ES-I3 (cell line): ENCODE data around the gene LRIG1.

Source experiments
- H3K36me3 ChIP-seq: 2 replicates; pipeline ENCODE4 v1.6.1; 2013; ENCODE audit warnings: mild to moderate bottlenecking, low read length, control low read depth, moderate library complexity; ENCODE audit not compliant: insufficient read depth
- H3K4me1 ChIP-seq: 2 replicates; pipeline ENCODE4 v1.6.1; 2013; ENCODE audit warnings: mild to moderate bottlenecking, control low read depth, low read length; ENCODE audit not compliant: insufficient read depth
- H3K9ac ChIP-seq: 2 replicates; pipeline ENCODE4 v1.6.1; 2013; ENCODE audit warnings: low read depth, mild to moderate bottlenecking, low read length, moderate library complexity
- H3K9me3 ChIP-seq: 2 replicates; pipeline ENCODE4 v1.6.1; 2013; ENCODE audit warnings: mild to moderate bottlenecking, low read length, moderate library complexity; ENCODE audit not compliant: control insufficient read depth, insufficient read depth

The LRIG1 gene

GRCh38 chr3:66487465-66487864 lies 13.4 kb downstream of the LRIG1 start:
- peaks cover 48% of the 10 kb centered on the region for H3K4me1 ChIP-seq
- no peak overlapping the region for H3K9ac ChIP-seq
- no peaks in the 10 kb centered on the region for H3K36me3 ChIP-seq

GRCh38 chr3:66486646-66487045 lies 14.2 kb downstream of the LRIG1 start:
- Histone ChIP-seq H3K9me3 (no peaks in the 10 kb centered on the region), H3K4me1 (peaks cover 48% of the 10 kb centered on the region), H3K9ac (no peak overlapping the region), H3K36me3 (no peaks in the 10 kb centered on the region)

More at GRCh38 chr3:66487465-66487864, 13.4 kb downstream of the LRIG1 start:
- no peaks in the 10 kb centered on the region for H3K9me3 ChIP-seq

- peaks cover 48% of the 10 kb centered on the region for H3K4me1 ChIP-seq
- H3K36me3 ChIP-seq: no peaks in the 10 kb centered on the region
- no peak overlapping the region for H3K9ac ChIP-seq
- no peaks in the 10 kb centered on the region for H3K9me3 ChIP-seq
Measured at GRCh38 chr3:66486202-66486601, 14.6 kb downstream of the LRIG1 start.

GRCh38 chr3:66485291-66485968 lies 15.4 kb downstream of the LRIG1 start:
- H3K9ac ChIP-seq: no peak overlapping the region
- H3K36me3 ChIP-seq: no peaks in the 10 kb centered on the region
- peaks cover 48% of the 10 kb centered on the region for H3K4me1 ChIP-seq
- H3K9me3 ChIP-seq: no peaks in the 10 kb centered on the region

GRCh38 chr3:66484106-66484844 lies 16.5 kb downstream of the LRIG1 start:
- Histone ChIP-seq H3K9ac (no peak overlapping the region), H3K4me1 (peaks cover 49% of the 10 kb centered on the region), H3K36me3 (no peaks in the 10 kb centered on the region), H3K9me3 (no peaks in the 10 kb centered on the region)

- Histone ChIP-seq H3K9ac (no peak overlapping the region), H3K9me3 (no peaks in the 10 kb centered on the region), H3K4me1 (peaks cover 54% of the 10 kb centered on the region), H3K36me3 (no peaks in the 10 kb centered on the region)
Measured at GRCh38 chr3:66483409-66483906, 17.4 kb downstream of the LRIG1 start.

GRCh38 chr3:66483006-66483405 lies 17.8 kb downstream of the LRIG1 start:
- Histone ChIP-seq H3K4me1 (peaks cover 54% of the 10 kb centered on the region), H3K9me3 (no peaks in the 10 kb centered on the region), H3K36me3 (no peaks in the 10 kb centered on the region), H3K9ac (no peak overlapping the region)

- H3K4me1 ChIP-seq: peaks cover 50% of the 10 kb centered on the region
- H3K9ac ChIP-seq: no peak overlapping the region
Measured at GRCh38 chr3:66482018-66482404, 18.8 kb downstream of the LRIG1 start.

GRCh38 chr3:66481071-66482017 lies 19.5 kb downstream of the LRIG1 start:
- Histone ChIP-seq H3K9ac (no peak overlapping the region), H3K9me3 (no peaks in the 10 kb centered on the region), H3K36me3 (no peaks in the 10 kb centered on the region), H3K4me1 (peaks cover 57% of the 10 kb centered on the region)

More at GRCh38 chr3:66482018-66482404, 18.8 kb downstream of the LRIG1 start:
- Histone ChIP-seq H3K9me3 (no peaks in the 10 kb centered on the region), H3K36me3 (no peaks in the 10 kb centered on the region)

GRCh38 chr3:66480666-66481065 lies 20.2 kb downstream of the LRIG1 start:
- Histone ChIP-seq H3K36me3 (no peaks in the 10 kb centered on the region), H3K4me1 (peaks cover 62% of the 10 kb centered on the region), H3K9ac (no peak overlapping the region), H3K9me3 (no peaks in the 10 kb centered on the region)

GRCh38 chr3:66479532-66479947 lies 21.3 kb downstream of the LRIG1 start:
- H3K36me3 ChIP-seq: no peaks in the 10 kb centered on the region
- no peak overlapping the region for H3K9ac ChIP-seq
- peaks cover 62% of the 10 kb centered on the region for H3K4me1 ChIP-seq
- no peaks in the 10 kb centered on the region for H3K9me3 ChIP-seq

GRCh38 chr3:66478960-66479359 lies 21.9 kb downstream of the LRIG1 start:
- Histone ChIP-seq H3K9me3 (no peaks in the 10 kb centered on the region), H3K36me3 (no peaks in the 10 kb centered on the region), H3K9ac (no peak overlapping the region), H3K4me1 (peaks cover 62% of the 10 kb centered on the region)

- Histone ChIP-seq H3K9ac (no peak overlapping the region), H3K4me1 (peaks cover 52% of the 10 kb centered on the region), H3K9me3 (no peaks in the 10 kb centered on the region), H3K36me3 (no peaks in the 10 kb centered on the region)
Measured at GRCh38 chr3:66477856-66478255, 23.0 kb downstream of the LRIG1 start.

- Histone ChIP-seq H3K4me1 (peaks cover 44% of the 10 kb centered on the region), H3K9ac (no peak overlapping the region), H3K9me3 (no peaks in the 10 kb centered on the region), H3K36me3 (no peaks in the 10 kb centered on the region)
Measured at GRCh38 chr3:66476852-66477381, 23.9 kb downstream of the LRIG1 start.
